CMK (cell line): ENCODE results near the gene TPM4.
"Not testable (repeated sequence)": the region's sequence is repeated elsewhere in the genome, so short reads cannot be mapped to it uniquely, and the experiment has no call there.

Experiments used
- DNase-seq: peaks from one replicate; pipeline ENCODE4 v3.0.0-alpha.2; 2010; ENCODE audit warnings: low read depth

TPM4 gene

DNA sequence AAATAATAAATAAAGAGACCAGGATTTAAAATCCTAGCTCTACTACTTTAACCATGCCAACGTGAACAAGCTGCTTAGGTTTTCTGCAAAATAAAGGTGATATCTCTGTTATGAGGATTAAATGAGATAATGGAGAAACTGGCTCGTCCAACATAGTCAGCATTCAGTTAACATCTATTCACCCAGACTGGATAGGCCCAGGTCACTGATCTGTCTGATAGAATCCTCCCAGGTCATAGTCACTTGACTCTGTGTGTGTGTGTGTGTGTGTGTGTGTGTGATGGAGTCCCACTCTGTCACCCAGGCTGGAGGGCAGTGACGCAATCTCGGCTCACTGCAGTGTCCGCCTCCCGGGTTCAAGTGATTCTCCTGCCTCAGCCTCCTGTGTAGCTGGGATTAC, 22.5 kb downstream of the TPM4 start:
- DNase-seq = no peak

DNA sequence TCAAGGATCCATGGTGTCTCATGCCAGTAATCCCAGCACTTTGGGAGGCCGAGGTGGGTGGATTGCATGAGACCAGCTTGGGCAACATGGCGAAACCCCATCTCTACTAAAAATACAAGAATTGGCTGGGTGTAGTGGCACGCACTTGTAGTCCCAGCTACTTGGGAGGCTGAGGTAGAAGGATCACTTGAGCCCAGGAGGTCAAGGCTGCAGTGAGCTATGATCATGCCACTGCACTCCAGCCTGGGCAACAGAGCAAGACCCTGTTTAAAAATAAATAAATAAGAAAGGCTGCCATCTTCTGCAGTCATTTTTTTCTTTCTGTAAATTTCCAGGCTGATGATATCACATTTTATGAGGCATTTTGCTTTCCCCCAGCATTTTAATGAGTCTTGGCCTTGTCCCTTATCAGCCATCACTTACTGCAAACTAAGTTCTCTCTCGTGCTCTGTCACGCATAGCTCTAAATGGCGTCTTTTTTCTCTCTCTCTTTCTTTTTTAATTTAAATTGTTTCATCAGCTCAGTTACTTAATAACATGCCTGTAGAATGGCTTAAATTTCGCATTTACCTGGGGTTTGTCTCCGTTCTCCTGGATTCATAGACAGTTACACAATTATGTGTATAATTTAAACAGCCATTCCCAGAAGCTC, 23.1 kb downstream of the TPM4 start:
- DNase-seq = not testable (repeated sequence)

- DNase-seq = no peak
Measured at GRCh38 chr19:16100524-16100923, 24.2 kb downstream of the TPM4 start.

GRCh38 chr19:16104722-16105121, 28.4 kb downstream of the TPM4 start:
- DNase-seq = no peak

GRCh38 chr19:16106121-16106520, 29.8 kb downstream of the TPM4 start:
- DNase-seq = no peak

GRCh38 chr19:16111160-16111908, 35.0 kb downstream of the TPM4 start, which contains the start of gene RAB8A:
TSS of gene RAB8A (plus strand) at chr19:16111889. CDS start at chr19:16111902, 13 bp downstream.
- peak; percentile 98 for DNase-seq

DNA sequence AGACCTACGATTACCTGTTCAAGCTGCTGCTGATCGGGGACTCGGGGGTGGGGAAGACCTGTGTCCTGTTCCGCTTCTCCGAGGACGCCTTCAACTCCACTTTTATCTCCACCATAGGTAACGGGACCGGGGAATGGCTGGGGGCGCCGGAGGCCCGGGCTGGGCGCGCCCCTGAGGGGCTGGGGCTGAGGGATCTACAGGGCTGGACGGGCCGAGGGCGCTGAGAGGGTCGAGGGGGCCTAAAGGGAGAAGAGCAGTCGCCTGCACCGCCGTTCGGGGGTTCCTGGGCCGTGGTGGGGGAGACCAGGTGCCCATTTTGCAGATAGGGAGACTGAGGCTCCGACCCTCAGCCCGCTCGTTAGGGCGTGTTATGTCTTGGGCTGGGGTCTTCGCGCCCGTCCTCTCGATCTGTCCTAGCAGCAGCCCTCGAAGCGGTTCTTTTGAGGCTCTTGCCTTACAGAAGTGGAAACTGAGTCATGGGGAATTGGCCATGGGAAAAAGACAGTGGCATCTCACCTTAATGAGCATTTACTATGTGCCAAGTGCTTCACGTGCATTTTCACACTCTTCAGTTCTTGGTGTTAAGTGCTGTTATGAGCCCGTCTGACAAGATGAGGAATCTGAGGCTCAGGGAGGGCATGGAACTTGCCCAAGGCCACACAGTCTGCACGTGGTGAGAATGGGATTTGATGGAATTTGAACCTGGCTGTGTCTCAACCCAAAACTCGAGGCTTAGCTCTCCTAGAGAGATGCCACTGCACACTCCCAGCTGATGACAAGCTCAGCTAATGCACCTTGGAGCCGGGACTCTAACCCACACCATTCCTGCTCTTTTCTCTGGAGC, 35.8 kb downstream of the TPM4 start:
- DNase-seq = no peak

- DNase-seq = peak; percentile 91
Measured at GRCh38 chr19:16112778-16113177, 36.5 kb downstream of the TPM4 start.

- DNase-seq = peak; percentile 73
Measured at GRCh38 chr19:16113727-16114126, 37.4 kb downstream of the TPM4 start.

DNA sequence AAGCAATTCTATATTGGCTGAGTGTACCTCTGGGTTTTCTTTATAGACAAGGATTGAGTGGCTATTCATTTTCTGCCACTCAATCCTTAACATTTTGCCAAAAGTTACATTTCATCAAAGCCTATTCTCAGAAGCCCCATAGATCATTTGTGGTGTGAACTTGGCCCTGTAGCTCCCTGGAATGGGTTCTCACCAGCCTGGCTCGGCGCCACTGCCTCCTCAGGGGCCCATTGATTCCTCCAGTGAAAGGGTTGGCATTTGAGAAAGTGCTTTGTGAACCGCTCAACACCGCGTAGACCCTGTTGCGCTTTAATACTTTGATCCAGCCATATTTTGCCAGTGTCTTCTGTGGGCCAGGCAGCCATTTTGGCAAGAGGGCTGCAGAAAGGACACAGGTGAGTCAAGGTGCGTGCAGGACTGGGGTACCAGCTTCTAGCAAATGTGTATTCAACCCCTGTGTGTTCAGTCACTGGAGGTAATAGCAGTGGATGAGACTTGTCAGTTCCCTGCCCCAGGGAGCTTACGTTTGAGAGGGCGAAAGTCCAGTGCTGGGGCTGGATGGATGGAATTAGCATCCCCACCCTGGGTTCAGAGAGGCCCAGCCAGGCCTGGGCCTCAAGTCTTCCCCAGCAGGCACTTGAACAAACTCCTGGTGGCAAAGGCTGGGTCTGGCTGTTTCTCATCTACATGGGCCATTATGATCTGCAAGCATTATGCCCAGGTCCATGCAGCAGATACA, 39.2 kb downstream of the TPM4 start:
- no peak for DNase-seq

DNA sequence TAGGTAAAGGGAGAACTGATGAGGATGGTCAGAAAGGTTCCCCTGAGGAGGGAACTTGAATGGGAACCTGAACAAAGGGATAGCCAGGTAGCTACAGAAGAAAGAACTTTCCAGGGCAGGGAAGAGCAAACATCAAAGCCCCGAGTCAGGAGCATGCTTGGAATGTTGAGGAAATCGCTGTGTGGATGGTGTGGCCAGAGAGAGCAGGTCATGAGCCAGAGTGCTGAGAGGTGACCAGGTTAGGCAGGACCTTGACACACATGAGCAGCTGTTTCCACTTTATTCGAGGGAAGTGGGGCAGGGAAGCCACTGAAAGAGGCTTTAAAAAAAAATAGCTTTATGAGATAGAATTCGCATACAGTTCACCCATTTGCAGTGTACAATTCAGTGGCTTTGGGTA, 39.8 kb downstream of the TPM4 start:
- no peak for DNase-seq

DNA sequence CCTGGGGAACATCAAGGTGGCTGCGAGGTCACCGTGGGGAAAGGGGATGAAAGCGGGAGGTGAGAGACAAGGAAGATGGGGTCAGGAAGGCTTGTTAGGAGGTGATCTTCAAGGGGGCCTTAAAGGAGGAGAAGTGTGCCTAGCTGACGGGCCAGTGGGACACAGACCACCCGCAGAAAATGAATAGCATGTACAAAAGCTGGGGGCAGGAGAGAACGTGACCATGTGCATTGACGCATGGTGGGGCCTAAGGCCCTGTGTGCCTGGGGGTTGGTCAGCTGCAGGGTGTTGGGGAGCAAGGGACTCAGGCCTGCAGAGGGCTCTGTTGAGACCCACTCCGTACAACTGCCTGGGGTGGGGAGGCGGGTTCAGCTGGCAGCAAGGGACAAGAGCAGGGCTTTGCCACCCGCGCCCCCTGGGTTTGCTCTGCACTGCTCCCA, 41.3 kb downstream of the TPM4 start:
- DNase-seq = no peak

- no peak for DNase-seq
Measured at GRCh38 chr19:16118489-16119033, 42.3 kb downstream of the TPM4 start.

DNA sequence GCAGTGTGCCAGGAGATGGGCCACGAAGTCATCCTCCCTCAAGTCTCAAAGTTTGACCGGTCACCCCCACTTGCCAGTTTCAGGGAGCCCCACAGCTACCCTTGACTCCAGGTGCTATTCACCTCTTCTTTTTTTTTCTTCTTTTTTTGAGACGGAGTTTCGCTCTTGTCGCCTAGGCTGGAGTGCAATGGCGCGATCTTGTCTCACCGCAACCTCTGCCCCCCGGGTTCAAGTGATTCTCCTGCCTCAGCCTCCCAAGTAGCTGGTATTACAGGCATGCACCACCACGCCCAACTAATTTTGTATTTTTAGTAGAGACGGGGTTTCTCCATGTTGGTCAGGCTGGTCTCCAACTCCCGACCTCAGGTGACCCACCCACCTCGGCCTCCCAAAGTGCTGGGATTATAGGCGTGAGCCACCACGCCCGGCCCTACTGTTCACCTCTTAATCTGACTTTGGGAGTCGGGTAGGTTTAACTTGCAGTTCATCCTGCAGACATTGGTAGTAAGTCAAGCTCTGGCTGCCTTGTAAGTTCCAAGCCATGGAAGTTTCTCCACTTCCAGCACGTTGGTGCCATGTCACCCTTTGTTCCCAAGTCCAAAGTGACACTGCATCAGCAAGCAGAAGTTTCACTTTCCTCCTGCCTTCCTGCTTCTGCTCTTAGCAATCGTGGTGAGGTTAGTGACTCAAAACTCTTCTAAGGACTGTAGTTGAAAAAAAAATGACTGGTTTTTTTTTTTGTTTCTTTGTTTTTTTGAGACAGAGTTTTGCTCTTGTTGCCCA, 43.0 kb downstream of the TPM4 start:
- not testable (repeated sequence) for DNase-seq

GRCh38 chr19:16121141-16121540, 44.8 kb downstream of the TPM4 start:
- no peak for DNase-seq

GRCh38 chr19:16121967-16122366, 45.7 kb downstream of the TPM4 start:
- no peak for DNase-seq

GRCh38 chr19:16124953-16125352, 48.7 kb downstream of the TPM4 start:
- no peak for DNase-seq

DNA sequence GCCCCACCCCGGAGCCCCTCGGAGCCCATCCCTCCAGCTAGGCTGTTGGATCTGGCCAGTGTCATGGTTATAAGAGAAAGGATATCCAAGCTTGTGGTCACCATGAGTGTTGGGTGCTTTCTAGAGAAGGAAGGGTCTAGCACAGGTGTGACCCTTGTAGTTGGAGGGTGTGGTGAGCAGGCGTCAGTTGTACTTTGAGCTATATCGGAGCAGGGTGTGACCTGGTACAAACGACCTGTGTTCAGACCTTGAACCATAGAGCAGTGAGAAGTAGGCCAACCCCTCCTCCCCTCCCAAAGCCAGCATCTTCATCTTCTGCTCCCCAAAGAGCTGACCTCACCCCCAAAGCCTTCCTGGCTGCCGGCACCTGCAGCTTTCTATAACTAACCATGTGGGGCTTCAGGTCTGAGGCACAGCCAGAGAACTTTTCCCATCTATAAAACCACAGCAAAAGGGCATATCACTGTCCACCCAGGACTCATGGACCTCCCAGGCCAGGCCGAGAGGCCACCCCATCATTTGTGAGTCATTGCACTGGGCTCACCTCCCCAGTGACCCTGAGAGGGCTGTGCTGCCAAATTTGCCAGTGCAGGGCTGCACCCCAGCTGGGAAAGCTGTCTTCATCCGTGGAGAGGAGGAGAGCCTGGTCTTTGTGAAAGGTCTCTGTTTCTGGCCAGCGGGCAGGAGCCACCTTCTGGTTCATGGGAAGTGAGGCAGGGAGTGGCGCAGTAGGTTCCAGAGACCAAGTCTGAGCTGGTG, 49.6 kb downstream of the TPM4 start:
- no peak for DNase-seq

DNA sequence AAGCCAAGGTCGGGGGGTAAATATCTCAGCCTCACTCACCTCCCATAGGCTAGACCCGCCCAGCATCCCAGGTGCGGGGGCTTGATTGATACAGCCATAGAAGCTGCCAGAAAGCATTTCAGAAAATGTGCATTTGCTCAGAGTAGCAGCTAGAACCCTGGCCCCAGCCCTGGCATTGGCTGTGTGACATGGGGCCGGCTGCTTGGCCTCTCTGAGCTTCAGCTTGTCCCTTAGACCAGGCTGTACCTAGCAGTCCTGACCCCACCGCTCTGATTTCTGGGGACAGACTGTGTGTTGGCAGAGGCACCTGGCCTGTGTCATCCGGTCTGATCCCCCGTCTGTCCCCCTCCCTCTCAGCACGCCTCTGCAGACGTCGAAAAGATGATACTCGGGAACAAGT, 50.8 kb downstream of the TPM4 start:
- no peak for DNase-seq

GRCh38 chr19:16127776-16128371, 51.6 kb downstream of the TPM4 start:
- DNase-seq = no peak
